Caco-2 (cell line): ENCODE data around the gene SAMD4B. TPM values are rescaled to one million over a fixed set of nuclear protein-coding genes. Genes with fewer than 3 reads are reported as not detected.

Experiments
- BruUV-seq: library from RNA; stranded (reverse); fragments of 400-500 nt; replicated peaks from 2 replicates; lab custom pipeline; 2021; lab: Mats Ljungman, UMichigan
- CTCF ChIA-PET: fragments of 300-600 bp; sonication (Branson Sonifier 250); formaldehyde crosslinking; loops from one replicate; lab custom pipeline; 2022; ENCODE audit warnings: antibody characterized with exemption; lab: Charles Lee
- POLR2A ChIA-PET: fragments of 300-600 bp; sonication (Branson Sonifier 250); formaldehyde crosslinking; loops from one replicate; lab custom pipeline; 2022; ENCODE audit warnings: antibody characterized with exemption; lab: Charles Lee
- DNase-seq, 2 experiments: peaks; one replicate each; pipeline versions ENCODE4 v3.0.0 to v3.0.0-alpha.2; 2020 to 2022
- H3K27me3 ChIP-seq: replicated peaks from 2 replicates; pipeline ENCODE4 v1.6.0; 2011; ENCODE audit warnings: low read length; ENCODE audit not compliant: control insufficient read depth, insufficient read depth
- H3K36me3 ChIP-seq: 2 replicates; pipeline ENCODE4 v1.5.1; 2011; ENCODE audit warnings: low read length; ENCODE audit not compliant: control insufficient read depth, insufficient read depth
- H3K4me1 ChIP-seq: fragments of 250-450 bp; sonication (Bioruptor Pico); 2 replicates; pipeline ENCODE4 v1.5.1; 2020; ENCODE audit warnings: mild to moderate bottlenecking
- H3K4me3 ChIP-seq: 2 replicates; pipeline ENCODE4 v1.5.1; 2011; ENCODE audit warnings: low read depth, mild to moderate bottlenecking, control low read depth, low read length
- H3K9me3 ChIP-seq: fragments of 250-450 bp; sonication (Bioruptor Pico); 2 replicates; pipeline ENCODE4 v1.5.1; 2020; ENCODE audit warnings: mild to moderate bottlenecking, moderate library complexity
- H3K27ac Mint-ChIP-seq: one replicate; pipeline ENCODE4 v1.8.0; 2022; ENCODE audit warnings: mixed read lengths; ENCODE audit not compliant: unreplicated experiment
- H3K27me3 Mint-ChIP-seq: one replicate; pipeline ENCODE4 v1.8.0; 2022; ENCODE audit warnings: mixed read lengths; ENCODE audit not compliant: insufficient read depth, unreplicated experiment
- H3K36me3 Mint-ChIP-seq: one replicate; pipeline ENCODE4 v1.8.0; 2022; ENCODE audit warnings: mild to moderate bottlenecking, mixed read lengths; ENCODE audit not compliant: insufficient read depth, unreplicated experiment
- H3K4me1 Mint-ChIP-seq: one replicate; pipeline ENCODE4 v1.8.0; 2022; ENCODE audit warnings: low read depth, mixed read lengths; ENCODE audit not compliant: unreplicated experiment
- H3K4me3 Mint-ChIP-seq: one replicate; pipeline ENCODE4 v1.8.0; 2022; ENCODE audit warnings: mild to moderate bottlenecking, moderate library complexity, mixed read lengths; ENCODE audit not compliant: unreplicated experiment
- H3K9me3 Mint-ChIP-seq: one replicate; pipeline ENCODE4 v1.8.0; 2022; ENCODE audit warnings: mixed read lengths; ENCODE audit not compliant: unreplicated experiment
- intact Hi-C: fragments of 100-400 bp; cut with micrococcal nuclease; formaldehyde crosslinking; loops from one replicate; pipeline ENCODE4 v1.10.0; 2022; ENCODE audit not compliant: unreplicated experiment
- total RNA-seq: library from RNA; stranded (reverse); gene quantifications from 2 replicates; pipeline ENCODE4 v1.2.3, GENCODE V29; 2022
- TF ChIP-seq, protein P1 (sequence below), 2 experiments: fragments of 200-600 bp in 1 of 2; IDR thresholded peaks; 1 replicate in 1 of 2; 2 replicates in 1 of 2; pipeline versions ENCODE4 v1.5.1 to v1.8.0; 2011 to 2022; ENCODE audit warnings: antibody characterized with exemption in 1 of 2, control low read depth in 1 of 2, inconsistent platforms in 1 of 2, low read depth in 1 of 2, low read length in 1 of 2, mild to moderate bottlenecking in 1 of 2, moderate library complexity in 1 of 2; ENCODE audit not compliant: insufficient read depth in 1 of 2, severe bottlenecking in 1 of 2, unreplicated experiment in 1 of 2

The SAMD4B gene
- total RNA-seq, 1 experiment from 2014 or later = 132 TPM

DNA sequence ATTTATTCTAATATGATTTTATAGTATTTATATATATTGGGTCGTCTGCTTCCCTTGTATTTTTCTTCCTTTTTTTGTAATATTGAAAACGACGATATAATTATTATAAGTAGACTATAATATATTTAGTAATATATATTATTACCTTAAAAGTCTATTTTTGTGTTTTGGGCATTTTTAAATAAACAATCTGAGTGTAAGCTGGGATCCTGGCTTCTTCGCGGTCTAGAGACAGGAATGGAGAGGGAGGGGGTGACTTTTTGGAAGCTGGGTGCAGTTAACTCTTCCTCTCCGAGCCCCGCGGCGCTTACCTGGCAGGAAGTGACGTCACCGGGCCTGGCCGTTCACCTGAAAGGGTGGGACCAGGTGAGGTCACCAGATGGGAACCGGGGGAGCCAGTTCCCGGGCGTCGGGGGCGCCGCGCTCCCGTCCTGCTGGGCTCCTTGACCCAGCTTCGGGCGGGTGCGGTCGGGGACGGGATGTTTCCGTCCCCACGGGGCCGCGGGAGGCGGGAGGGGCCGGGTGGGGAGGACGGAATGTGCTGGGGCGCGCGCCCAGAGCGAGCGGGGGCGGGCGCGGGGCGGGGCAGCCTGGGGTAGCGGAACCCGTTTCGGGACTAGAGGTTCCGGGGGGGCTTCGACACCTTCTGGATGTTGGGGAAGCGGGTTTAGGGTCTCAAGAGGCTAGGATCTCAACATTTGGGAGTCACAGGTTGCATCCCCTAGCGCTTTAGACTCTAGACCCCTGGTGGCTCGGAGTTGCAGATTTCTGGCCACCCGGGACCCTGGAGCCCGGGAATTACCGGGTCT, 67.2 kb downstream of the SAMD4B start:
- no peaks in the 10 kb centered on the region for H3K9me3 ChIP-seq
- peak overlapping the region; percentile 94 for H3K4me3 ChIP-seq
- BruUV-seq = no TSS peak
- H3K9me3 Mint-ChIP-seq = no peaks in the 10 kb centered on the region
- peaks cover 30% of the 10 kb centered on the region for H3K4me1 ChIP-seq
- H3K27ac Mint-ChIP-seq = peak overlapping the region; percentile 90
- peak; percentile 96 to 98 for DNase-seq
- POLR2A ChIA-PET = interaction anchor here (0.6 to 4.1 kb wide), 6 partner anchors 8 to 751 kb away, joined by 3 to 27 read pairs (median 4); partner anchors contain the start of gene RPS16
- peaks cover 3% of the 10 kb centered on the region for H3K27me3 Mint-ChIP-seq
- peak overlapping the region; percentile 77 for H3K4me3 Mint-ChIP-seq
- CTCF ChIA-PET = interaction anchor here (0.6 to 4.1 kb wide), 3 partner anchors 12 to 115 kb away, joined by 6 to 17 read pairs (median 7); partner anchors contain the start of gene MED29
- peaks cover 4% of the 10 kb centered on the region; the same call in 1 of the 2 replicates for H3K36me3 ChIP-seq
- no peaks in the 10 kb centered on the region for H3K27me3 ChIP-seq
- TF ChIP-seq, protein P1, sequence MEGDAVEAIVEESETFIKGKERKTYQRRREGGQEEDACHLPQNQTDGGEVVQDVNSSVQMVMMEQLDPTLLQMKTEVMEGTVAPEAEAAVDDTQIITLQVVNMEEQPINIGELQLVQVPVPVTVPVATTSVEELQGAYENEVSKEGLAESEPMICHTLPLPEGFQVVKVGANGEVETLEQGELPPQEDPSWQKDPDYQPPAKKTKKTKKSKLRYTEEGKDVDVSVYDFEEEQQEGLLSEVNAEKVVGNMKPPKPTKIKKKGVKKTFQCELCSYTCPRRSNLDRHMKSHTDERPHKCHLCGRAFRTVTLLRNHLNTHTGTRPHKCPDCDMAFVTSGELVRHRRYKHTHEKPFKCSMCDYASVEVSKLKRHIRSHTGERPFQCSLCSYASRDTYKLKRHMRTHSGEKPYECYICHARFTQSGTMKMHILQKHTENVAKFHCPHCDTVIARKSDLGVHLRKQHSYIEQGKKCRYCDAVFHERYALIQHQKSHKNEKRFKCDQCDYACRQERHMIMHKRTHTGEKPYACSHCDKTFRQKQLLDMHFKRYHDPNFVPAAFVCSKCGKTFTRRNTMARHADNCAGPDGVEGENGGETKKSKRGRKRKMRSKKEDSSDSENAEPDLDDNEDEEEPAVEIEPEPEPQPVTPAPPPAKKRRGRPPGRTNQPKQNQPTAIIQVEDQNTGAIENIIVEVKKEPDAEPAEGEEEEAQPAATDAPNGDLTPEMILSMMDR (IDR thresholded peaks at IDR 0.05; ENCODE audit: insufficient read depth in 1 of 2, low read depth in 1 of 2, low read length in 1 of 2, severe bottlenecking in 1 of 2, unreplicated experiment in 1 of 2) = no peak
- H3K4me1 Mint-ChIP-seq = peaks cover 43% of the 10 kb centered on the region
- intact Hi-C loops = no loop called here
- peaks cover 72% of the 10 kb centered on the region for H3K36me3 Mint-ChIP-seq

DNA sequence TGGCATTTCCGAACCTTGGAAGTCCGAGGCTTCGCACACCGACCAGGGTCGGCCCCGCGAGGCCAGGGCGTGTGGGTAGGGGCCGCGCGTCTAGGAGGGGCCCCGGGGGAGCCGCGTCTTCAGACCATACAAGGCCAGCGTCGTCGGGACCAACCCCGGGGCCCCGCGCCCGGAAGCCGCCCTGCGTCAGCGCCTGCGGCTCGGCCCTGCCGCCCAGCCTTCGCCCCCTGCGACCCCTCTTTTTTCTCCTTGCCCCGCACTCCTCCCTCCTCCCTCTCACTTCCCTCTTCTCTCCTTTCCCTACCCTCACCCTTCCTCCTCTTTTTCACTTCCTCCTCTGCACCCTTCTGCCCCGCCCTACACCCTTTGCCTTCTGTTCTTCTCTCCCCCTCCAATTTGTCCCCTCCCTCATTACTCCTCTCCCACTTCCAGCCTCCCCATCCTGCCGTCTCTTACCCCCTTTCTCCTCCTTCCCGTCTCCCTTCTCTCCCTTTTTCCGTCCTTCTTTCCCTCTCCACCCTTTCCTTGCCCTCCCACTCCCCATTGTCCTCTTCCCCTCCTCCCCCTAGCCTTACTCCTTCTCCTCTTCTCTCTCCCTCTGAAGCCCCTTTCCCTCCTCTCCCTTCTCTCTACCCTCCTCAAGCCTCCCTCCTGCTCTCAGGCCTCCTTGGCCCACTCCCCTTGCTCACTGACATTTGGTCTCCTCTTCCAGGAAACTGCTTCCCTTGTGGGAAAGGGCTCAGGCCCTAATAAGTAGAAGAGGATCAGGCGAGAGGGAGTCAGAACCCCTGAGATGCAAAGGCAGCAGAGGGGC, 68.0 kb downstream of the SAMD4B start:
- peaks cover 3% of the 10 kb centered on the region for H3K27me3 Mint-ChIP-seq
- no peaks in the 10 kb centered on the region for H3K9me3 ChIP-seq
- TF ChIP-seq, protein P1 (IDR thresholded peaks at IDR 0.05; ENCODE audit: insufficient read depth in 1 of 2, low read depth in 1 of 2, low read length in 1 of 2, severe bottlenecking in 1 of 2, unreplicated experiment in 1 of 2) = no peak
- peak; percentile 71 to 76 for DNase-seq
- peak overlapping the region; percentile 77 for H3K4me3 Mint-ChIP-seq
- no TSS peak for BruUV-seq
- H3K36me3 ChIP-seq = peaks cover 4% of the 10 kb centered on the region; the same call in 1 of the 2 replicates
- H3K36me3 Mint-ChIP-seq = peaks cover 77% of the 10 kb centered on the region
- intact Hi-C loops = no loop called here
- peak overlapping the region; percentile 66 for H3K4me3 ChIP-seq
- H3K27ac Mint-ChIP-seq = peak overlapping the region; percentile 90
- ChIA-PET CTCF (interaction anchor here (2.5 to 4.1 kb wide), 2 partner anchors 9 to 13 kb away, joined by 16 to 17 read pairs; no protein-coding TSS in a partner anchor), POLR2A (interaction anchor here (1.1 to 4.1 kb wide), 2 partner anchors 9 to 12 kb away, joined by 7 to 27 read pairs; no protein-coding TSS in a partner anchor)
- peaks cover 30% of the 10 kb centered on the region for H3K4me1 ChIP-seq
- H3K4me1 Mint-ChIP-seq = peaks cover 47% of the 10 kb centered on the region
- no peaks in the 10 kb centered on the region for H3K27me3 ChIP-seq
- no peaks in the 10 kb centered on the region for H3K9me3 Mint-ChIP-seq

DNA sequence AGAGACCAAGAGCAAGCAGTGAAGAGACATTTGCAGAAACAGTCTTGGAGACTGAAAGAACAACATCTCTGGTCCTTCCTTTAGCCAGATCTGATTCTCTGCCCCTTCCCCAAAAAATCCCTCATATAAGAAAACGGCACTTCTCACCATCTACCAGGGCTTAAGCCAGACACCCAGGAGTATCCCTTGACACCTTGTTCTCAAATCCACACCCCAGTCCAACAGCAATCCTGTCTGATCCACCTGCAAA, 68.5 kb downstream of the SAMD4B start:
- POLR2A ChIA-PET = interaction anchor here (0.6 to 2.3 kb wide), 5 partner anchors 9 to 440 kb away, joined by 4 to 20 read pairs (median 11); partner anchors contain the start of genes MED29, PAF1 and RPS16
- Histone ChIP-seq H3K27me3 (no peaks in the 10 kb centered on the region), H3K4me3 (peak overlapping the region; percentile 66), H3K36me3 (peaks cover 4% of the 10 kb centered on the region; the same call in 1 of the 2 replicates), H3K9me3 (no peaks in the 10 kb centered on the region), H3K4me1 (peaks cover 30% of the 10 kb centered on the region)
- peaks cover 47% of the 10 kb centered on the region for H3K4me1 Mint-ChIP-seq
- peaks cover 79% of the 10 kb centered on the region for H3K36me3 Mint-ChIP-seq
- peak overlapping the region; percentile 90 for H3K27ac Mint-ChIP-seq
- H3K4me3 Mint-ChIP-seq = peak overlapping the region; percentile 77
- peaks cover 3% of the 10 kb centered on the region for H3K27me3 Mint-ChIP-seq
- no peaks in the 10 kb centered on the region for H3K9me3 Mint-ChIP-seq
- BruUV-seq = no TSS peak
- intact Hi-C loops = loop anchor here (1.0 kb wide), 2 partner anchors 13 to 288 kb away; no protein-coding TSS in a partner anchor
- TF ChIP-seq, protein P1 (IDR thresholded peaks at IDR 0.05; ENCODE audit: insufficient read depth in 1 of 2, low read depth in 1 of 2, low read length in 1 of 2, severe bottlenecking in 1 of 2, unreplicated experiment in 1 of 2) = no peak
- DNase-seq = no peak
- CTCF ChIA-PET = interaction anchor here (1.0 to 2.5 kb wide), 3 partner anchors 9 to 19 kb away, joined by 4 to 52 read pairs (median 16); partner anchors contain the start of genes MED29 and PAF1
